Loucy (cell line): Measurements from ENCODE around the gene UBE2J2.

Experiments
- CTCF ChIP-seq: fragments of 200-600 bp; sonication (generic); conservative IDR thresholded peaks from 2 replicates; pipeline ENCODE4 v1.5.1; 2014; ENCODE audit warnings: mild to moderate bottlenecking, antibody characterized with exemption, low read length
- EZH2phosphoT487 ChIP-seq: fragments of 200-600 bp; IDR thresholded peaks from 2 replicates; pipeline ENCODE4 v1.6.1; 2018; ENCODE audit warnings: antibody characterized with exemption, mild to moderate bottlenecking, moderate library complexity, borderline replicate concordance

GRCh38 chr1:1278620-1279019, 5.0 kb upstream of the UBE2J2 start:
- no peak for TF ChIP-seq CTCF
- no peak for TF ChIP-seq EZH2phosphoT487
